Astrocyte of the spinal cord (primary cell): ENCODE data around the gene DAP.

ENCODE experiments used
- DNase-seq: peaks from one replicate; pipeline ENCODE4 v3.0.0; 2011; ENCODE audit warnings: low read depth, low spot score
- H3K4me3 ChIP-seq: 2 replicates; pipeline ENCODE4 v1.5.1; 2011; ENCODE audit warnings: low read depth, mild to moderate bottlenecking, low read length, moderate library complexity
- in situ Hi-C: cut with HindIII; loops from 2 replicates; pipeline ENCODE4 v1.10.0; 2017; ENCODE audit warnings: low sequenced_read_pairs
- TF ChIP-seq, protein P1 (sequence below): IDR thresholded peaks from 2 replicates; pipeline ENCODE4 v1.5.1; 2012; ENCODE audit warnings: low read depth, mild to moderate bottlenecking, low read length, inconsistent platforms

DAP gene

DNA sequence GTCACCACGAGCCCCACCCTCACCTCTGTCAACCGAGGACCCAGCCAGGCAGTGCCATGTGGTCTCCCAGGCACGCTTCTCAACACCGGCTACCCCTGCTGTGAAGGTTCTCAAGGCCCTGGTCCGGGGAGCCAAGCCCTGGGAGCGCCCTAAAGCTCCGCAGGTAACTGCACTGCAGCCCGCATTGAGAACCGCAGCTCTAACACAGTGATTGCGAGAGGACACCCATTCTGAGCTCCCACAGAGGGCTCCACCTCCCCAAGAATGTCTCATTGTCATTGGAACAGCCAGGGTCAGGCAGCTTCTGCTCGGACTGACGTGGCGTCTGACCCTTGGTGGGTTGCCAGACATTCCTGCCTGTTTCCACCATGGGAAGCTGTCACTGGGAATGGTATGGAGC lies 108.9 kb downstream of the DAP start:
- no peak for DNase-seq
- TF ChIP-seq, protein P1, sequence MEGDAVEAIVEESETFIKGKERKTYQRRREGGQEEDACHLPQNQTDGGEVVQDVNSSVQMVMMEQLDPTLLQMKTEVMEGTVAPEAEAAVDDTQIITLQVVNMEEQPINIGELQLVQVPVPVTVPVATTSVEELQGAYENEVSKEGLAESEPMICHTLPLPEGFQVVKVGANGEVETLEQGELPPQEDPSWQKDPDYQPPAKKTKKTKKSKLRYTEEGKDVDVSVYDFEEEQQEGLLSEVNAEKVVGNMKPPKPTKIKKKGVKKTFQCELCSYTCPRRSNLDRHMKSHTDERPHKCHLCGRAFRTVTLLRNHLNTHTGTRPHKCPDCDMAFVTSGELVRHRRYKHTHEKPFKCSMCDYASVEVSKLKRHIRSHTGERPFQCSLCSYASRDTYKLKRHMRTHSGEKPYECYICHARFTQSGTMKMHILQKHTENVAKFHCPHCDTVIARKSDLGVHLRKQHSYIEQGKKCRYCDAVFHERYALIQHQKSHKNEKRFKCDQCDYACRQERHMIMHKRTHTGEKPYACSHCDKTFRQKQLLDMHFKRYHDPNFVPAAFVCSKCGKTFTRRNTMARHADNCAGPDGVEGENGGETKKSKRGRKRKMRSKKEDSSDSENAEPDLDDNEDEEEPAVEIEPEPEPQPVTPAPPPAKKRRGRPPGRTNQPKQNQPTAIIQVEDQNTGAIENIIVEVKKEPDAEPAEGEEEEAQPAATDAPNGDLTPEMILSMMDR: no peak
- no peak overlapping the region for H3K4me3 ChIP-seq
- in situ Hi-C loops: no loop called here

GRCh38 chr5:10649666-10650380 lies 111.2 kb downstream of the DAP start:
- no peak overlapping the region for H3K4me3 ChIP-seq
- DNase-seq: peak; percentile 39
- in situ Hi-C loops: no loop called here
- TF ChIP-seq, protein P1: no peak

DNA sequence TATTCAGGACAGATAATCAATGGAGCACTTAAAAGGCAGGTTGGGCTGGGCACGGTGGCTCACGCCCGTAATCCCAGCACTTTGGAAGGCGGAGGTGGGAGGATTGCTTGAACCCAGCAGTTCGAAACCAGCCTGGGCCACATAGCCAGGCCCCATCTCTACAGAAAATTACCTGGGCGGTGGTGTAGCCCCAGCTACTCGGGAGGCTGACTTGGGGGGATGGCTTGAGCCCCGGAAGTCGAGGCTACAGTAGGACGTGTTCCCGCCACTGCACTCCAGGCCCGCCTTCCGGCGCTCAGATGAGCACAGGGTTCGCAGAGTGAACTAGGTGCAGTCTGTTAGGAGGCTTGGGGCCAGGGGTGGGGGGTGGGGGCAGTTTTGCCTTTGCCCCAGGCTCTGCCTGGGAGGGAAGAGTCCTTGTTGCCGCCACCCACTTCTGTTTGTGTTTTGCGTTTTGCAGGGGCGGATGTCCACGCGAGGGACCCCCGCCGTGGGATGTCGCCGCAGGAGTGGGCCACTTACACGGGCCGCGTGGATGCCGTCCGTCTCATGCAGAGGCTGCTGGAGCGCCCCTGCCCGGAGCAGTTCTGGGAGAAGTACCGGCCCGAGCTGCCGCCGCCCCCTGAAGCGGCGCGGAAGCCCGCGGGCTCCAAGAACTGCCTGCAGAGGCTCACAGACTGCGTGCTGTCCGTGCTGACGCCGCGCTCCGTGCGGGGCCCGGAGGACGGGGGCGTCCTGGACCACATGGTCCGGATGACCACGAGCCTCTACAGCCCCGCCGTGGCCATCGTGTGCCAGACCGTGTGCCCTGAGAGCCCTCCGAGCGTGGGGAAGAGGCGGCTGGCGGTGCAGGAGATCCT lies 112.0 kb downstream of the DAP start:
- in situ Hi-C loops: no loop called here
- TF ChIP-seq, protein P1: no peak
- no peak overlapping the region for H3K4me3 ChIP-seq

GRCh38 chr5:10647640-10648039 lies 113.4 kb downstream of the DAP start:
- in situ Hi-C loops: no loop called here
- TF ChIP-seq, protein P1: no peak

More for the DNA sequence above, 112.0 kb downstream of the DAP start:
- no peak for DNase-seq

DNA sequence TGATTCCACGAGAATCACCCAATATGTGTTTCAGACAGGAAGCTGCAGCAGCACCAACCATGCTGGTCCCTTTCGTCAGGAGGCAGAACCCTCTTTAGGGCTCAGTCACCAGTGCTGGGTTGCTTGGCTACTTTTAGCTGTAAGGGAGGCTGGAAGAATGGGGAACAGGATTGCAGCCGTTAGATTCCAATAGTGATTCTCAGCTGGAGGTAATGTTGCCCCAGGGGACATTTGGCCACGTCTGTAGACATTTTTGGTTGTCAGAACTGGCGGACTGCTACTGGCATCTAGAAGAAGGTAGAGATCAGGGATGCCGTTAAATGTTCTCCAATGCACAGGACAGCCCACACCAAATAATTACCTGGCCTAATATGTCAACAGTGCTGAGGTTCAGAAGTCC lies 115.4 kb downstream of the DAP start:
- TF ChIP-seq, protein P1: no peak
- H3K4me3 ChIP-seq: no peak overlapping the region
- in situ Hi-C loops: no loop called here
- no peak for DNase-seq

More at GRCh38 chr5:10647640-10648039, 113.4 kb downstream of the DAP start:
- no peak overlapping the region for H3K4me3 ChIP-seq
- DNase-seq: no peak

- in situ Hi-C loops: no loop called here
- DNase-seq: no peak
Measured at GRCh38 chr5:10645146-10645545, 115.9 kb downstream of the DAP start.

More at GRCh38 chr5:10645146-10645545, 115.9 kb downstream of the DAP start:
- TF ChIP-seq, protein P1: no peak
- H3K4me3 ChIP-seq: no peak overlapping the region
